IMR-90 (cell line): ENCODE measurements around the gene HOMER3. TPM values are rescaled to one million over a fixed set of nuclear protein-coding genes. Genes with fewer than 3 reads are reported as not detected.
A peak's percentile ranks its signal among the peaks of the same experiment; 100 is the strongest.

ENCODE experiments used
- ATAC-seq: fragments of 200-7000 bp; cut with Tn5 transposase; 2 replicates; pipeline ENCODE4 v1.9.1; 2020; ENCODE audit warnings: low read depth, mild to moderate bottlenecking, moderate library complexity
- BruUV-seq: library from RNA; stranded (reverse); fragments of 400-500 nt; replicated peaks from 2 replicates; lab custom pipeline; 2021; lab: Mats Ljungman, UMichigan
- CTCF ChIA-PET: fragments of 300-600 bp; formaldehyde crosslinking; extraction: SDS; loops from one replicate; lab custom pipeline; 2021; ENCODE audit warnings: antibody characterized with exemption; lab: Yijun Ruan, JAX
- POLR2A ChIA-PET: fragments of 300-600 bp; sonication (Branson Sonifier 250); formaldehyde crosslinking; loops from one replicate; lab custom pipeline; 2022; ENCODE audit warnings: antibody characterized with exemption; ENCODE audit not compliant: unreplicated experiment; lab: Charles Lee
- DNase-seq: peaks from one replicate; pipeline ENCODE4 v3.0.0; 2013
- H2AFZ ChIP-seq: replicated peaks from 2 replicates; pipeline ENCODE3; 2013; ENCODE audit warnings: low read length, mild to moderate bottlenecking; ENCODE audit not compliant: poor library complexity
- H2AK5ac ChIP-seq: 2 replicates; pipeline ENCODE4 v1.6.1; 2013; ENCODE audit warnings: low read depth, low read length, inconsistent platforms
- H2AK9ac ChIP-seq: replicated peaks from 2 replicates; pipeline ENCODE3; 2013; ENCODE audit warnings: mild to moderate bottlenecking, low read depth, low read length, moderate library complexity; ENCODE audit not compliant: poor library complexity
- H2BK120ac ChIP-seq: 2 replicates; pipeline ENCODE4 v1.6.1; 2013; ENCODE audit warnings: low read depth, low read length, inconsistent platforms
- H2BK15ac ChIP-seq: 3 replicates; pipeline ENCODE4 v1.6.1; 2013; ENCODE audit warnings: low read depth, low read length, inconsistent platforms
- H2BK20ac ChIP-seq: 2 replicates; pipeline ENCODE4 v1.6.1; 2013; ENCODE audit warnings: low read depth, mild to moderate bottlenecking, inconsistent platforms, low read length, moderate library complexity
- H2BK5ac ChIP-seq: 2 replicates; pipeline ENCODE4 v1.6.1; 2013; ENCODE audit warnings: mild to moderate bottlenecking, low read depth, low read length, inconsistent platforms; ENCODE audit not compliant: poor library complexity, severe bottlenecking
- H3K14ac ChIP-seq: replicated peaks from 2 replicates; pipeline ENCODE4 v1.6.1; 2013; ENCODE audit warnings: low read depth, low read length, inconsistent platforms
- H3K18ac ChIP-seq: 2 replicates; pipeline ENCODE4 v1.6.1; 2013; ENCODE audit warnings: low read depth, low read length, control low read depth
- H3K23ac ChIP-seq: 2 replicates; pipeline ENCODE4 v1.6.1; 2013; ENCODE audit warnings: low read depth, low read length, inconsistent platforms
- H3K27ac ChIP-seq: 2 replicates; pipeline ENCODE4 v1.5.1; 2013; ENCODE audit warnings: mild to moderate bottlenecking, control low read depth, low read length; ENCODE audit not compliant: insufficient read depth
- H3K27me3 ChIP-seq: 2 replicates; pipeline ENCODE4 v1.6.1; 2013; ENCODE audit warnings: low read length; ENCODE audit not compliant: control insufficient read depth, insufficient read depth
- H3K36me3 ChIP-seq: 2 replicates; pipeline ENCODE4 v1.6.1; 2013; ENCODE audit warnings: low read length, mixed read lengths; ENCODE audit not compliant: control insufficient read depth, insufficient read depth
- H3K4ac ChIP-seq: 2 replicates; pipeline ENCODE4 v1.6.1; 2013; ENCODE audit warnings: low read depth, low read length, inconsistent platforms
- H3K4me1 ChIP-seq: 2 replicates; pipeline ENCODE4 v1.6.1; 2013; ENCODE audit warnings: low read length, mixed read lengths; ENCODE audit not compliant: control insufficient read depth, insufficient read depth
- H3K4me2 ChIP-seq: 2 replicates; pipeline ENCODE4 v1.6.1; 2013; ENCODE audit warnings: low read depth, mild to moderate bottlenecking, control low read depth, low read length, moderate library complexity
- H3K4me3 ChIP-seq: 2 replicates; pipeline ENCODE4 v1.5.1; 2013; ENCODE audit warnings: low read depth, mild to moderate bottlenecking, control low read depth, low read length, moderate library complexity; ENCODE audit not compliant: insufficient read depth
- H3K56ac ChIP-seq: 2 replicates; pipeline ENCODE4 v1.6.1; 2013; ENCODE audit warnings: low read length, inconsistent platforms; ENCODE audit not compliant: insufficient read depth; ENCODE audit errors: extremely low read depth
- H3K79me1 ChIP-seq, 2 experiments: 2 replicates each; pipeline ENCODE4 v1.6.1; 2013; ENCODE audit warnings: low read length in 2 of 2, inconsistent platforms in 1 of 2, low read depth in 1 of 2
- H3K9ac ChIP-seq: 2 replicates; pipeline ENCODE4 v1.6.1; 2013; ENCODE audit warnings: low read depth, low read length, control low read depth
- H3K9me1 ChIP-seq: 2 replicates; pipeline ENCODE4 v1.6.1; 2013; ENCODE audit warnings: low read length, inconsistent platforms; ENCODE audit not compliant: insufficient read depth
- H3K9me3 ChIP-seq: 2 replicates; pipeline ENCODE4 v1.6.1; 2013; ENCODE audit warnings: low read length; ENCODE audit not compliant: control insufficient read depth, insufficient read depth
- H4K20me1 ChIP-seq: 2 replicates; pipeline ENCODE4 v1.6.1; 2013; ENCODE audit warnings: low read length, inconsistent platforms; ENCODE audit not compliant: insufficient read depth
- H4K5ac ChIP-seq: 2 replicates; pipeline ENCODE4 v1.6.1; 2013; ENCODE audit warnings: mild to moderate bottlenecking, low read depth, low read length, control low read depth
- H4K8ac ChIP-seq, 2 experiments: 2 replicates each; pipeline ENCODE4 v1.6.1; 2013; ENCODE audit warnings: low read depth in 2 of 2, low read length in 2 of 2, control low read depth in 1 of 2, inconsistent platforms in 1 of 2
- H4K91ac ChIP-seq: 2 replicates; pipeline ENCODE4 v1.6.1; 2013; ENCODE audit warnings: low read depth, low read length, inconsistent platforms; ENCODE audit not compliant: insufficient read depth
- BHLHE40 ChIP-seq: fragments of 150-350 bp; IDR thresholded peaks from 2 replicates; pipeline ENCODE4 v1.6.1; 2016; ENCODE audit warnings: mild to moderate bottlenecking, low read depth, low read length
- CEBPB ChIP-seq: IDR thresholded peaks from 2 replicates; pipeline ENCODE4 v1.6.1; 2012; ENCODE audit warnings: low read depth, low read length, improper control_type of control experiment
- CHD1 ChIP-seq: IDR thresholded peaks from 2 replicates; pipeline ENCODE4 v1.6.1; 2012; ENCODE audit warnings: low read depth, low read length, improper control_type of control experiment
- CTCF ChIP-seq: conservative IDR thresholded peaks from 2 replicates; pipeline ENCODE4 v1.5.1; 2012; ENCODE audit warnings: mild to moderate bottlenecking, low read depth, low read length, improper control_type of control experiment
- ELK1 ChIP-seq: fragments of 150-350 bp; IDR thresholded peaks from 2 replicates; pipeline ENCODE4 v1.6.1; 2016; ENCODE audit warnings: low read depth, mild to moderate bottlenecking, low read length, moderate library complexity, borderline replicate concordance
- FOS ChIP-seq: fragments of 150-350 bp; IDR thresholded peaks from 2 replicates; pipeline ENCODE4 v1.6.1; 2016; ENCODE audit warnings: low read depth, low read length
- MAFK ChIP-seq: IDR thresholded peaks from 2 replicates; pipeline ENCODE4 v1.6.1; 2012; ENCODE audit warnings: low read depth, low read length, improper control_type of control experiment
- MAZ ChIP-seq: IDR thresholded peaks from 2 replicates; pipeline ENCODE4 v1.6.1; 2012; ENCODE audit warnings: low read depth, mild to moderate bottlenecking, low read length, improper control_type of control experiment, moderate library complexity, borderline replicate concordance
- MXI1 ChIP-seq: IDR thresholded peaks from 2 replicates; pipeline ENCODE4 v1.6.1; 2012; ENCODE audit warnings: low read depth, mild to moderate bottlenecking, low read length, moderate library complexity, borderline replicate concordance
- NFE2L2 ChIP-seq: fragments of 150-350 bp; IDR thresholded peaks from 2 replicates; pipeline ENCODE4 v1.6.1; 2016; ENCODE audit warnings: low read depth, mild to moderate bottlenecking, low read length
- POLR2A ChIP-seq: IDR thresholded peaks from 2 replicates; pipeline ENCODE4 v1.6.1; 2012; ENCODE audit warnings: mild to moderate bottlenecking, low read depth, low read length
- RAD21 ChIP-seq: IDR thresholded peaks from 2 replicates; pipeline ENCODE4 v1.6.1; 2012; ENCODE audit warnings: low read length, improper control_type of control experiment
- RCOR1 ChIP-seq: IDR thresholded peaks from 2 replicates; pipeline ENCODE4 v1.6.1; 2012; ENCODE audit warnings: mild to moderate bottlenecking, low read length, improper control_type of control experiment; ENCODE audit not compliant: insufficient replicate concordance
- RFX5 ChIP-seq: IDR thresholded peaks from 2 replicates; pipeline ENCODE4 v1.8.0; 2012; ENCODE audit warnings: low read depth, mild to moderate bottlenecking, low read length, moderate library complexity
- USF2 ChIP-seq: fragments of 150-350 bp; IDR thresholded peaks from 2 replicates; pipeline ENCODE4 v1.6.1; 2017; ENCODE audit warnings: mild to moderate bottlenecking, antibody characterized with exemption, low read length, low read depth
- WGBS, 2 experiments: methylation state at CpG; one replicate each; pipeline versions ENCODE4 v1.1.5 to v1.1.7; 2013; ENCODE audit warnings: missing lambda C conversion rate in 2 of 2; ENCODE audit not compliant: insufficient read length in 1 of 2; ENCODE audit errors: extremely low coverage in 2 of 2; 5-methylcytosine and 5-hydroxymethylcytosine counted together
- dilution Hi-C: fragments of 300-500 bp; cut with HindIII; formaldehyde crosslinking; loops from one replicate; pipeline ENCODE4 v1.14.3; 2018; ENCODE audit warnings: low sequenced_read_pairs; ENCODE audit not compliant: unreplicated experiment
- in situ Hi-C: fragments of 300-500 bp; cut with MboI; formaldehyde crosslinking; loops from 3 replicates; pipeline ENCODE4 v1.14.3; 2019; ENCODE audit warnings: low sequenced_read_pairs, inconsistent platforms, mixed read lengths
- intact Hi-C: fragments of 100-400 bp; cut with micrococcal nuclease; formaldehyde crosslinking; loops from 2 replicates; pipeline ENCODE4 v1.10.0; 2022
- polyA plus RNA-seq, 3 experiments: library from polyadenylated mRNA; depleted of rRNA; stranded (reverse); fragments of >200 nt; gene quantifications; 2 replicates each; pipeline ENCODE4 v1.2.3, GENCODE V29; 2012; ENCODE audit warnings: low replicate concordance in 1 of 3
- total RNA-seq: library from RNA; depleted of rRNA; stranded (reverse); fragments of >200 nt; gene quantifications from 2 replicates; pipeline ENCODE4 v1.2.3, GENCODE V29; 2012

The HOMER3 gene
- total and polyA plus RNA-seq, 2 of the 4 experiments (the other 2 are of a cell fraction), result 53.4 to 77.0 TPM

- CTCF ChIA-PET, result no interaction called here
- no peak overlapping the region for H3K4me2 ChIP-seq
- ATAC-seq (no peak), DNase-seq (no peak)
- no peak overlapping the region for H2BK5ac ChIP-seq
- H3K79me1 ChIP-seq, result peaks cover 0 to 10% of the 10 kb centered on the region in 2 experiments; a peak in 2 of 4 replicates
- H3K18ac ChIP-seq, result no peak overlapping the region
- H3K56ac ChIP-seq, result no peak overlapping the region
- in situ Hi-C loops, result no loop called here
- intact Hi-C loops, result no loop called here
- 89% methylated on average over 12 of the region's 29 CpGs; no CpG with 5 or more reads in 1 of the 2 experiments for WGBS, 2 experiments
- H3K9me3 ChIP-seq, result no peaks in the 10 kb centered on the region
- no peaks in the 10 kb centered on the region for H3K9me1 ChIP-seq
- H4K20me1 ChIP-seq, result peaks cover 20% of the 10 kb centered on the region
- H4K5ac ChIP-seq, result no peak overlapping the region
- POLR2A ChIA-PET, result no interaction called here
- H3K4me1 ChIP-seq, result no peaks in the 10 kb centered on the region
- H2AK9ac ChIP-seq, result no peak overlapping the region
- H3K4ac ChIP-seq, result no peak overlapping the region
- H3K27me3 ChIP-seq, result no peaks in the 10 kb centered on the region
- H3K36me3 ChIP-seq, result peaks cover 70% of the 10 kb centered on the region
- no TSS peak for BruUV-seq
- no peak overlapping the region for H2BK20ac ChIP-seq
- no peak overlapping the region for H4K91ac ChIP-seq
- no peak overlapping the region for H2BK15ac ChIP-seq
- no peak overlapping the region for H3K4me3 ChIP-seq
- no peak overlapping the region for H4K8ac ChIP-seq
- no peak overlapping the region for H2BK120ac ChIP-seq
- no peak overlapping the region for H2AK5ac ChIP-seq
- peak overlapping the region; percentile 21 for H2AFZ ChIP-seq
- no peak overlapping the region for H3K14ac ChIP-seq
- no peak overlapping the region for H3K23ac ChIP-seq
- no peak overlapping the region for H3K27ac ChIP-seq
- no peak overlapping the region for H3K9ac ChIP-seq
- dilution Hi-C loops, result no loop called here
- TF ChIP-seq MAFK, result no peak
- no peak for TF ChIP-seq ELK1
- no peak for TF ChIP-seq CHD1
- no peak for TF ChIP-seq CTCF
- no peak for TF ChIP-seq POLR2A
- no peak for TF ChIP-seq NFE2L2
- no peak for TF ChIP-seq FOS
- no peak for TF ChIP-seq MXI1
- no peak for TF ChIP-seq USF2
- TF ChIP-seq RCOR1, result no peak
- no peak for TF ChIP-seq BHLHE40
- no peak for TF ChIP-seq CEBPB
- TF ChIP-seq MAZ, result no peak
- TF ChIP-seq RFX5, result no peak
- no peak for TF ChIP-seq RAD21
These were observed 37.6 kb downstream of the HOMER3 start for GRCh38 chr19:18903156-18904037.
